ENCODE results near the gene RNASEL.

Gene RNASEL

DNA sequence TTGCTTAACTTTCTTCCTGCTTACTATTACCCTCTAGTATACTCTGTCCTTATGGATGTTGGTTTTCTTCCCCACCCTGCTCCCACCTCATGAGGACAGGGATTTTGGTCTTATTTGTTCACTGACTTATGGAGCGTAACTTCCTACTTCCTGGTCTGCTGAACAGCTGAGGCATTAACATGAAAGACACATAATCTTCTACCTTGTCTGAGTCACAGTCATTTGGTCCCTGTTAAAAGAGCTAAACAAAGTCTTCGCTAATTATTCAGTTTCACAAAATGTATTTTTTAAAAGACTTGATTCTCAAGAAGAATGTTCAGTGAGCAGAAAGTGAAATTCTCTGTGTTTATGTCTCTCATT lies 18.5 kb downstream of the RNASEL start:
- no peaks in the 10 kb centered on the region for H3F3A ChIP-seq (ENCODE audit: insufficient read depth, low read length)
- no peaks in the 10 kb centered on the region for H3K79me2 ChIP-seq (ENCODE audit: insufficient read depth, low read length)
- H3K27ac ChIP-seq (ENCODE audit: low read depth, low read length, poor library complexity, severe bottlenecking), result peak overlapping the region; percentile 75
- H3K4me3 ChIP-seq (ENCODE audit: low read depth, low read length, poor library complexity, severe bottlenecking), result no peak overlapping the region
- no peak for TF ChIP-seq EZH2 (IDR thresholded peaks at IDR 0.05; ENCODE audit: borderline replicate concordance, low read length)
- TF ChIP-seq, protein P1, sequence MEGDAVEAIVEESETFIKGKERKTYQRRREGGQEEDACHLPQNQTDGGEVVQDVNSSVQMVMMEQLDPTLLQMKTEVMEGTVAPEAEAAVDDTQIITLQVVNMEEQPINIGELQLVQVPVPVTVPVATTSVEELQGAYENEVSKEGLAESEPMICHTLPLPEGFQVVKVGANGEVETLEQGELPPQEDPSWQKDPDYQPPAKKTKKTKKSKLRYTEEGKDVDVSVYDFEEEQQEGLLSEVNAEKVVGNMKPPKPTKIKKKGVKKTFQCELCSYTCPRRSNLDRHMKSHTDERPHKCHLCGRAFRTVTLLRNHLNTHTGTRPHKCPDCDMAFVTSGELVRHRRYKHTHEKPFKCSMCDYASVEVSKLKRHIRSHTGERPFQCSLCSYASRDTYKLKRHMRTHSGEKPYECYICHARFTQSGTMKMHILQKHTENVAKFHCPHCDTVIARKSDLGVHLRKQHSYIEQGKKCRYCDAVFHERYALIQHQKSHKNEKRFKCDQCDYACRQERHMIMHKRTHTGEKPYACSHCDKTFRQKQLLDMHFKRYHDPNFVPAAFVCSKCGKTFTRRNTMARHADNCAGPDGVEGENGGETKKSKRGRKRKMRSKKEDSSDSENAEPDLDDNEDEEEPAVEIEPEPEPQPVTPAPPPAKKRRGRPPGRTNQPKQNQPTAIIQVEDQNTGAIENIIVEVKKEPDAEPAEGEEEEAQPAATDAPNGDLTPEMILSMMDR (IDR thresholded peaks at IDR 0.05; ENCODE audit: low read length), result no peak
- no peaks in the 10 kb centered on the region for H3K9me2 ChIP-seq (ENCODE audit: low read depth, low read length)
- peak overlapping the region; percentile 72 for H2AFZ ChIP-seq (ENCODE audit: low read length)
- peaks cover 5% of the 10 kb centered on the region for H3K9me3 ChIP-seq (ENCODE audit: low read length)
- no peak overlapping the region for H3K9ac ChIP-seq (ENCODE audit: low read length)
- H3K4me2 ChIP-seq (ENCODE audit: low read length), result peak overlapping the region; percentile 9; the same call in 1 of the 2 replicates
- no peaks in the 10 kb centered on the region for H4K20me1 ChIP-seq (ENCODE audit: insufficient read depth, low read length)
- no peaks in the 10 kb centered on the region for H3K27me3 ChIP-seq (ENCODE audit: insufficient read depth, low read length)
- H3K4me1 ChIP-seq (ENCODE audit: insufficient read depth, low read length, severe bottlenecking), result peaks cover 26% of the 10 kb centered on the region
- 0 out of 2 replicates have a peak, but pooled peaks cover under 1% of the 10 kb centered on the region for H3K36me3 ChIP-seq (ENCODE audit: insufficient read depth, low read length)

DNA sequence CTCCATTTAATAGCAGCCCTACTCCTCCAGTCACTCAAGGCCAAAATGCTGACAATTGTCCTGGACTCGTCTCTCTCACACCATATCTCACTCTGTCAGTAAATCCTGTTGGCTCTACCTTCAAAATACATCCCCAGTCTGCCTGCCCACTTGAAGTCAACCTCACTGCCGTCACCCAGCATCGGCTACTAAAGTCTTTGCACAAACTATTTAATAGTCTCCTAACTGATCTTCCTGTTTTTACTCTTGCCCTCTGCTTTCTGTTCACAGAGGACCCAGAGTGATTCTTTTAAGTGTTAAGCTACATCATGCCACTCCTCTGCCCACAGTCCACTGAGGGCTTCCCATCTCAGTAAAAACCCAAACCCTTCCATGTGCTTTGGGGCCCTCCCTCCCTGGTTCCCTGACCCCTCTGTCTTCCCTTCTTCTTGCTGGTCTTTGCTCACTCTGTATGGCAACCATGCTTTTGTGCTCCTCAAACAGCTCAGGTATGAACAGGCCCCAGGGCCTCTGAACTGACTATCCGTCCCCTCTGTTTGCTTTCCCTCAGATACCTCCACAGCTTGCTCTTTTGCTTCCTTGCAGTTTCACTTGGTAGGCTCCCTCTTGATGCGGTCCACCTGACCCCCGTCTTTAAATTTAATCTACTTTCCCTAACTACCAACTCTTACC lies 19.0 kb downstream of the RNASEL start:
- H3K36me3 ChIP-seq (ENCODE audit: insufficient read depth, low read length), result no peaks in the 10 kb centered on the region
- no peak overlapping the region; the same call in 1 of the 2 replicates for H3K9ac ChIP-seq (ENCODE audit: low read length)
- no peaks in the 10 kb centered on the region for H3F3A ChIP-seq (ENCODE audit: insufficient read depth, low read length)
- no peaks in the 10 kb centered on the region for H3K27me3 ChIP-seq (ENCODE audit: insufficient read depth, low read length)
- peaks cover 5% of the 10 kb centered on the region for H3K9me3 ChIP-seq (ENCODE audit: low read length)
- no peak for TF ChIP-seq EZH2 (IDR thresholded peaks at IDR 0.05; ENCODE audit: borderline replicate concordance, low read length)
- TF ChIP-seq, protein P1 (IDR thresholded peaks at IDR 0.05; ENCODE audit: low read length), result no peak
- H3K4me1 ChIP-seq (ENCODE audit: insufficient read depth, low read length, severe bottlenecking), result peaks cover 26% of the 10 kb centered on the region
- H4K20me1 ChIP-seq (ENCODE audit: insufficient read depth, low read length), result no peaks in the 10 kb centered on the region
- no peaks in the 10 kb centered on the region for H3K79me2 ChIP-seq (ENCODE audit: insufficient read depth, low read length)
- H3K4me3 ChIP-seq (ENCODE audit: low read depth, low read length, poor library complexity, severe bottlenecking), result no peak overlapping the region
- peak overlapping the region; percentile 75 for H3K27ac ChIP-seq (ENCODE audit: low read depth, low read length, poor library complexity, severe bottlenecking)
- no peaks in the 10 kb centered on the region for H3K9me2 ChIP-seq (ENCODE audit: low read depth, low read length)
- H2AFZ ChIP-seq (ENCODE audit: low read length), result peak overlapping the region; percentile 72
- H3K4me2 ChIP-seq (ENCODE audit: low read length), result peak overlapping the region; percentile 14; the same call in 1 of the 2 replicates

DNA sequence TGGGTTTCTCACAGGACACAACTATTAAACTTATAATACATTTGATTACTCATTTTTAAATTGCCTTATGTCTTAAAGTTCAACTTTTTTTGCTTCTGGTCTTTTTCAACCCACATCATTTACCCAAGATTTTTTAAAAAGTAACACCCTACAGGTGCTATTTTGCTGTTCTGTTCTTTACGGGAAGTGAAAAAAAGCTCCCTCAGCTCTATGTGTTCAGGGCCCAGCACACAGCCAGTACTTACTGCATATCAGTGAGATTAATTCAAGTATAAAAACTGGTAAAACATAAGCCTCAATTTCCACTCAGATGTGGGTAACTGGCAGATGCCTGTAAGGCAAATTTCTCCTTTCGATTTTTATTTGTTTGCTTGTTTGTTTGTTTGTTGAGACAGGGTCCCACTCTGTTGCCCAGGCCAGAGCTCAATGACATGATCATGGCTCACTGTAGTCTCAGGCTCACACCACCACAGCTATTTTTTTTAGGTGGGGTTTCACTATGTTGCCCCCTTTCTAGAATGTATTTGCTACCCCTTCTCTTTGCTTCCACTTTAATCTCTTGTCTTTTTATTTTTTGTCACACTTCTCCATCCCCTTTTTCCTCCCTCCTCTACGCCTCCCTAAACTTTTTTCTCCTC lies 20.3 kb downstream of the RNASEL start:
- H3K79me2 ChIP-seq (ENCODE audit: insufficient read depth, low read length), result no peaks in the 10 kb centered on the region
- H3K9ac ChIP-seq (ENCODE audit: low read length), result no peak overlapping the region
- H3K27me3 ChIP-seq (ENCODE audit: insufficient read depth, low read length), result no peaks in the 10 kb centered on the region
- H3K27ac ChIP-seq (ENCODE audit: low read depth, low read length, poor library complexity, severe bottlenecking), result peak overlapping the region; percentile 75
- H3K9me3 ChIP-seq (ENCODE audit: low read length), result peaks cover 5% of the 10 kb centered on the region
- H3K4me3 ChIP-seq (ENCODE audit: low read depth, low read length, poor library complexity, severe bottlenecking), result no peak overlapping the region
- 0 out of 2 replicates have a peak overlapping the region, but pooled peaks have one; percentile 72 for H2AFZ ChIP-seq (ENCODE audit: low read length)
- H3F3A ChIP-seq (ENCODE audit: insufficient read depth, low read length), result no peaks in the 10 kb centered on the region
- TF ChIP-seq, protein P1 (IDR thresholded peaks at IDR 0.05; ENCODE audit: low read length), result no peak
- TF ChIP-seq EZH2 (IDR thresholded peaks at IDR 0.05; ENCODE audit: borderline replicate concordance, low read length), result no peak
- H3K4me2 ChIP-seq (ENCODE audit: low read length), result peak overlapping the region; percentile 14; the same call in 1 of the 2 replicates
- H4K20me1 ChIP-seq (ENCODE audit: insufficient read depth, low read length), result no peaks in the 10 kb centered on the region
- H3K36me3 ChIP-seq (ENCODE audit: insufficient read depth, low read length), result no peaks in the 10 kb centered on the region
- H3K4me1 ChIP-seq (ENCODE audit: insufficient read depth, low read length, severe bottlenecking), result peaks cover 26% of the 10 kb centered on the region
- no peaks in the 10 kb centered on the region for H3K9me2 ChIP-seq (ENCODE audit: low read depth, low read length)

Measured in OCI-LY1 (cell line).